Endodermal cell (in vitro differentiated cells): ENCODE results near the gene RPL6. TPM values are rescaled to one million over a fixed set of nuclear protein-coding genes. Genes with fewer than 3 reads are reported as not detected.

Experiments used
- DNase-seq: peaks from one replicate; pipeline ENCODE4 v3.0.0-alpha.2; 2017
- H3K27ac ChIP-seq: 2 replicates; pipeline ENCODE4 v1.5.1; 2013; ENCODE audit warnings: mild to moderate bottlenecking, low read depth, low read length, moderate library complexity
- H3K27me3 ChIP-seq: 2 replicates; pipeline ENCODE4 v1.6.1; 2013; ENCODE audit warnings: mild to moderate bottlenecking, low read length, moderate library complexity; ENCODE audit not compliant: insufficient read depth, control insufficient read depth, poor library complexity, severe bottlenecking
- H3K36me3 ChIP-seq: 2 replicates; pipeline ENCODE4 v1.7.0; 2013; ENCODE audit warnings: mild to moderate bottlenecking, low read length, moderate library complexity; ENCODE audit not compliant: control insufficient read depth, insufficient read depth
- H3K4me1 ChIP-seq: one replicate; pipeline ENCODE4 v1.7.0; 2013; ENCODE audit warnings: low read length; ENCODE audit not compliant: control insufficient read depth, insufficient read depth
- H3K4me3 ChIP-seq: 2 replicates; pipeline ENCODE4 v1.5.1; 2013; ENCODE audit warnings: mild to moderate bottlenecking, low read length, moderate library complexity
- H3K9ac ChIP-seq: 2 replicates; pipeline ENCODE4 v1.6.1; 2013; ENCODE audit warnings: mild to moderate bottlenecking, low read length, moderate library complexity; ENCODE audit not compliant: poor library complexity, severe bottlenecking; ENCODE audit errors: extremely low read depth
- H3K9me3 ChIP-seq: 2 replicates; pipeline ENCODE4 v1.6.1; 2013; ENCODE audit warnings: mild to moderate bottlenecking, low read length, moderate library complexity; ENCODE audit not compliant: control insufficient read depth
- H3K27ac Mint-ChIP-seq: 2 replicates; pipeline ENCODE4 v1.8.0; 2020; ENCODE audit warnings: mixed read lengths
- H3K27me3 Mint-ChIP-seq: 2 replicates; pipeline ENCODE4 v1.8.0; 2021; ENCODE audit warnings: mild to moderate bottlenecking, mixed read lengths; ENCODE audit not compliant: insufficient read depth
- H3K36me3 Mint-ChIP-seq: 2 replicates; pipeline ENCODE4 v1.8.0; 2020; ENCODE audit warnings: low read depth, mixed read lengths
- H3K4me1 Mint-ChIP-seq: 2 replicates; pipeline ENCODE4 v1.8.0; 2020; ENCODE audit warnings: mixed read lengths
- H3K4me3 Mint-ChIP-seq: 2 replicates; pipeline ENCODE4 v1.8.0; 2020; ENCODE audit warnings: mild to moderate bottlenecking, moderate library complexity, mixed read lengths
- H3K9me3 Mint-ChIP-seq: 2 replicates; pipeline ENCODE4 v1.8.0; 2020; ENCODE audit warnings: mild to moderate bottlenecking, mixed read lengths
- WGBS, 2 experiments: methylation state at CpG; one replicate each; pipeline versions ENCODE4 v1.1.5 to v1.1.7; 2013; ENCODE audit warnings: missing lambda C conversion rate in 2 of 2, mixed read lengths in 1 of 2; ENCODE audit not compliant: insufficient coverage in 1 of 2, insufficient read length in 1 of 2; 5-methylcytosine and 5-hydroxymethylcytosine counted together
- total RNA-seq, 2 donors: library from RNA; stranded (reverse); fragmentation: NEBNext Ultra II Directional in 1 of 2; extraction: Animal tissue kit (Norgen Biotek cat#: 25700) in 1 of 2; gene quantifications; 2 replicates in 1 of 2; 3 replicates in 1 of 2; pipeline ENCODE4 v1.2.1, GENCODE V29; 2021
- TF ChIP-seq, protein P1 (sequence below): fragments of 200-600 bp; sonication (generic); conservative IDR thresholded peaks from 2 replicates; pipeline ENCODE4 v1.5.0; 2021; ENCODE audit warnings: antibody characterized with exemption, mild to moderate bottlenecking

Gene RPL6
- total RNA-seq, 2 donors from 2014 or later: 1,610 to 1,647 TPM

DNA sequence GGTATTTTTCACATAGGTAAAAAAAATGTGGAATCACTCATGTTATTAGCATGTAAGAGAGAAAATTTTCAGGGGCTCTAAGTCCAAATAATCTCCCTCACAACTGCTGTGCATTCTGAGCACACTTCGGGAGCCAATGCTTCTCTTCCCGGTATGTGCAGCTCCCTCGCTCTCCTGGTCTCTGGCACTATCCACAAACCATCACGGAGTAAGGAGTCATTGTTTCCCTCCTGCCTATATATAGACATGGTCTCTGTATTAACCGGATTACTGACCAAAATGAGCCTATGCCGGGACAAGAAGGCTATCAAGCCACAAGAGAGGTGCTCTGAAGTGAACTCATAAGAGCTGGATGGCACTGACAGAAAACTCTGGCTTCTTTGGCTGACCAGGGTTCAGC lies 40.5 kb downstream of the RPL6 start:
- H3K27ac Mint-ChIP-seq: no peak overlapping the region
- 90 to 92% methylated on average over 4 to 6 of the region's 6 CpGs for WGBS, 2 experiments
- no peaks in the 10 kb centered on the region for H3K27me3 Mint-ChIP-seq

DNA sequence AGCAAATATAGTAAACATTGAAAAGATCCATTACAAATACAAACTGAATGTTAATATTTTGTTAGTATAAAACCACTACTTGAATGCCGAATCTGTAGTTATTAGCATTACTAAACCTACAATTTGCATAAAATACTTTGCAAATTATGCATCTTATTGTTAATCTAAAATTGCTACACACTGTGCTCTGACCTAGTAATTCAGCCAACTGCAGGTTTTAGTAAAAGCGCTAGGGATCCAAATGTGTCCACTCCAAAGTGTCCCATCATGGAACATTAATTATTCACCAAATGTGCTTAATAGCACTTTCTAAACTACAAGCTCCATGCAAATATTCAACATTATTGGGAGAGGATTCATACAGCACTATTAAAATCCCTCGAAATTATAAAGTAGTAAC lies 41.4 kb downstream of the RPL6 start:
- H3K4me3 ChIP-seq: no peak overlapping the region
- no peaks in the 10 kb centered on the region for H3K36me3 ChIP-seq
- no peaks in the 10 kb centered on the region for H3K9me3 ChIP-seq
- no peaks in the 10 kb centered on the region for H3K27me3 Mint-ChIP-seq
- H3K27ac Mint-ChIP-seq: no peak overlapping the region
- H3K36me3 Mint-ChIP-seq: no peaks in the 10 kb centered on the region
- peaks cover 9% of the 10 kb centered on the region for H3K4me1 Mint-ChIP-seq
- 99 to 100% methylated on average over 2 to 3 of the region's 3 CpGs for WGBS, 2 experiments
- no peak for DNase-seq
- TF ChIP-seq, protein P1, sequence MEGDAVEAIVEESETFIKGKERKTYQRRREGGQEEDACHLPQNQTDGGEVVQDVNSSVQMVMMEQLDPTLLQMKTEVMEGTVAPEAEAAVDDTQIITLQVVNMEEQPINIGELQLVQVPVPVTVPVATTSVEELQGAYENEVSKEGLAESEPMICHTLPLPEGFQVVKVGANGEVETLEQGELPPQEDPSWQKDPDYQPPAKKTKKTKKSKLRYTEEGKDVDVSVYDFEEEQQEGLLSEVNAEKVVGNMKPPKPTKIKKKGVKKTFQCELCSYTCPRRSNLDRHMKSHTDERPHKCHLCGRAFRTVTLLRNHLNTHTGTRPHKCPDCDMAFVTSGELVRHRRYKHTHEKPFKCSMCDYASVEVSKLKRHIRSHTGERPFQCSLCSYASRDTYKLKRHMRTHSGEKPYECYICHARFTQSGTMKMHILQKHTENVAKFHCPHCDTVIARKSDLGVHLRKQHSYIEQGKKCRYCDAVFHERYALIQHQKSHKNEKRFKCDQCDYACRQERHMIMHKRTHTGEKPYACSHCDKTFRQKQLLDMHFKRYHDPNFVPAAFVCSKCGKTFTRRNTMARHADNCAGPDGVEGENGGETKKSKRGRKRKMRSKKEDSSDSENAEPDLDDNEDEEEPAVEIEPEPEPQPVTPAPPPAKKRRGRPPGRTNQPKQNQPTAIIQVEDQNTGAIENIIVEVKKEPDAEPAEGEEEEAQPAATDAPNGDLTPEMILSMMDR: no peak
- H3K4me1 ChIP-seq: no peaks in the 10 kb centered on the region
- no peaks in the 10 kb centered on the region for H3K27me3 ChIP-seq
- no peaks in the 10 kb centered on the region for H3K9me3 Mint-ChIP-seq
- no peak overlapping the region for H3K4me3 Mint-ChIP-seq
- H3K27ac ChIP-seq: no peak overlapping the region
- no peak overlapping the region for H3K9ac ChIP-seq

More for the DNA sequence above, 40.5 kb downstream of the RPL6 start:
- Mint-ChIP-seq H3K4me3 (no peak overlapping the region), H3K4me1 (peaks cover 9% of the 10 kb centered on the region), H3K9me3 (no peaks in the 10 kb centered on the region), H3K36me3 (no peaks in the 10 kb centered on the region)
- Histone ChIP-seq H3K4me3 (no peak overlapping the region), H3K36me3 (no peaks in the 10 kb centered on the region), H3K9ac (no peak overlapping the region), H3K27ac (no peak overlapping the region), H3K27me3 (no peaks in the 10 kb centered on the region), H3K9me3 (no peaks in the 10 kb centered on the region), H3K4me1 (no peaks in the 10 kb centered on the region)
- peak; percentile 30 for DNase-seq
- TF ChIP-seq, protein P1: no peak

DNA sequence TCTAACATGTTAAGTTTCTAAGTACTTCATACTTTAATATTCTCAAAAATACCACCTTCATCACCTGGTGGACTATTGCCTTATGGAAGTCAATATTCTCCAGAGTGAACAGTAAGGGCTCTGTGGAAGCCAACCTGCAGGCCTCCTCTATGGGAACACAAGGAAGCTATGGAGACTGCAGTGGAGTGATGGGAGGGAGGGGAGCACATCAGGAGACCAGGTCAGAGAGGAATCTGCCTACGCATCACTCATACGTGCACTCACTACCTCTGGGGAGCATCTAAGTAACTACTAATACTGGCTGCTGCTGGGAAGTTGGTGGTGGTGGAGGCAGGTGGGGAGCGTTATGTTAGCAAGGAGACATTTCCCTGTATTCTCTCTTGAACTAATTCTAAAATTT lies 47.1 kb downstream of the RPL6 start:
- no peak for DNase-seq
- no peak overlapping the region for H3K27ac ChIP-seq
- H3K36me3 ChIP-seq: no peaks in the 10 kb centered on the region
- Mint-ChIP-seq H3K4me3 (no peak overlapping the region), H3K9me3 (no peaks in the 10 kb centered on the region), H3K4me1 (peaks cover 2% of the 10 kb centered on the region), H3K36me3 (peaks cover 4% of the 10 kb centered on the region), H3K27ac (no peak overlapping the region), H3K27me3 (no peaks in the 10 kb centered on the region)
- TF ChIP-seq, protein P1: no peak
- H3K4me1 ChIP-seq: no peaks in the 10 kb centered on the region
- WGBS, 2 experiments: 100% methylated on average over 1 to 3 of the region's 3 CpGs
- H3K9ac ChIP-seq: no peak overlapping the region
- H3K9me3 ChIP-seq: no peaks in the 10 kb centered on the region
- no peaks in the 10 kb centered on the region for H3K27me3 ChIP-seq
- H3K4me3 ChIP-seq: no peak overlapping the region
